ENCODE results near the gene CAPN10.

GRCh38 chr2:240613781-240614180 lies 27.2 kb downstream of the CAPN10 start:
- TF ChIP-seq, protein P1, sequence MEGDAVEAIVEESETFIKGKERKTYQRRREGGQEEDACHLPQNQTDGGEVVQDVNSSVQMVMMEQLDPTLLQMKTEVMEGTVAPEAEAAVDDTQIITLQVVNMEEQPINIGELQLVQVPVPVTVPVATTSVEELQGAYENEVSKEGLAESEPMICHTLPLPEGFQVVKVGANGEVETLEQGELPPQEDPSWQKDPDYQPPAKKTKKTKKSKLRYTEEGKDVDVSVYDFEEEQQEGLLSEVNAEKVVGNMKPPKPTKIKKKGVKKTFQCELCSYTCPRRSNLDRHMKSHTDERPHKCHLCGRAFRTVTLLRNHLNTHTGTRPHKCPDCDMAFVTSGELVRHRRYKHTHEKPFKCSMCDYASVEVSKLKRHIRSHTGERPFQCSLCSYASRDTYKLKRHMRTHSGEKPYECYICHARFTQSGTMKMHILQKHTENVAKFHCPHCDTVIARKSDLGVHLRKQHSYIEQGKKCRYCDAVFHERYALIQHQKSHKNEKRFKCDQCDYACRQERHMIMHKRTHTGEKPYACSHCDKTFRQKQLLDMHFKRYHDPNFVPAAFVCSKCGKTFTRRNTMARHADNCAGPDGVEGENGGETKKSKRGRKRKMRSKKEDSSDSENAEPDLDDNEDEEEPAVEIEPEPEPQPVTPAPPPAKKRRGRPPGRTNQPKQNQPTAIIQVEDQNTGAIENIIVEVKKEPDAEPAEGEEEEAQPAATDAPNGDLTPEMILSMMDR (IDR thresholded peaks at IDR 0.05) = no peak
- no peak for TF ChIP-seq POLR2A (IDR thresholded peaks at IDR 0.05)

Measured in uterus (tissue), 2 donors.